HepG2 (cell line): ENCODE data around the gene RRP8. TPM values are rescaled to one million over a fixed set of nuclear protein-coding genes. Genes with fewer than 3 reads are reported as not detected.

Experiments
- ATAC-seq: fragments of 200-7000 bp; cut with Tn5 transposase; 3 replicates; pipeline ENCODE4 v1.9.1; 2020; ENCODE audit warnings: mild to moderate bottlenecking, moderate library complexity
- BruUV-seq: library from RNA; stranded (reverse); fragments of 400-500 nt; replicated peaks from 2 replicates; lab custom pipeline; 2021; lab: Mats Ljungman, UMichigan
- CTCF ChIA-PET: fragments of 300-600 bp; formaldehyde crosslinking; extraction: SDS; loops from one replicate; lab custom pipeline; 2021; ENCODE audit warnings: low total read pairs, inconsistent platforms, low intra/inter-chr PET ratio; lab: Yijun Ruan, JAX
- POLR2A ChIA-PET: fragments of 350-600 bp; sonication (Branson Sonifier 250); formaldehyde crosslinking; loops from one replicate; lab custom pipeline; 2020; ENCODE audit warnings: antibody characterized with exemption, inconsistent platforms; lab: Yijun Ruan, JAX
- DNase-seq: peaks from one replicate; pipeline ENCODE4 v3.0.0-alpha.2; 2015; ENCODE audit warnings: low spot score
- FAIRE-seq: peaks from 3 replicates; lab custom pipeline; 2011; peaks lifted over from hg19 to GRCh38; lab: Jason Lieb, UNC
- H2AFZ ChIP-seq: one replicate; pipeline ENCODE4 v1.6.1; 2011; ENCODE audit warnings: low read length, inconsistent platforms
- H3K27ac ChIP-seq: fragments of 300-600 bp; 3 replicates; pipeline ENCODE4 v1.8.0; 2011; ENCODE audit warnings: mixed run types, mild to moderate bottlenecking, mixed read lengths, low read length, inconsistent platforms; ENCODE audit not compliant: insufficient read depth; ENCODE audit errors: extremely low read length
- H3K27me3 ChIP-seq, 2 experiments: fragments of 200-600 bp in 1 of 2; 2 replicates in 1 of 2; 3 replicates in 1 of 2; pipeline versions ENCODE4 v1.6.0 to v1.8.0; 2011; ENCODE audit warnings: low read length in 2 of 2, mild to moderate bottlenecking in 2 of 2, moderate library complexity in 2 of 2, inconsistent platforms in 1 of 2; ENCODE audit not compliant: insufficient read depth in 2 of 2, control insufficient read depth in 1 of 2
- H3K36me3 ChIP-seq, 2 experiments: fragments of 200-600 bp in 1 of 2; replicated peaks in 1 of 2; 2 replicates in 1 of 2; 3 replicates in 1 of 2; pipeline versions ENCODE4 v1.5.1 to v1.8.0; 2011; ENCODE audit warnings: low read length in 2 of 2, inconsistent platforms in 1 of 2; ENCODE audit not compliant: insufficient read depth in 2 of 2, control insufficient read depth in 1 of 2
- H3K4me1 ChIP-seq: 2 replicates; pipeline ENCODE4 v1.5.1; 2012; ENCODE audit warnings: low read length, inconsistent platforms; ENCODE audit not compliant: insufficient read depth
- H3K4me2 ChIP-seq: 2 replicates; pipeline ENCODE4 v1.6.0; 2011; ENCODE audit warnings: low read depth, low read length, inconsistent platforms
- H3K4me3 ChIP-seq, 3 experiments: fragments of 200-600 bp in 1 of 3; sonication (generic), shearing (Covaris generic) in 1 of 3; replicated peaks in 1 of 3; 2 replicates each; pipeline ENCODE4 v1.5.1; 2011 to 2016; ENCODE audit warnings: low read length in 3 of 3, inconsistent platforms in 2 of 3, low read depth in 2 of 3, mild to moderate bottlenecking in 2 of 3, control low read depth in 1 of 3, mixed read lengths in 1 of 3; ENCODE audit not compliant: insufficient read depth in 1 of 3
- H3K79me2 ChIP-seq: one replicate; pipeline ENCODE4 v1.6.1; 2011; ENCODE audit warnings: low read length, inconsistent platforms; ENCODE audit not compliant: insufficient read depth
- H3K9ac ChIP-seq: 2 replicates; pipeline ENCODE4 v1.6.0; 2011; ENCODE audit warnings: mild to moderate bottlenecking, low read depth, low read length, inconsistent platforms; ENCODE audit not compliant: insufficient read depth
- H3K9me3 ChIP-seq: 2 replicates; pipeline ENCODE4 v1.5.1; 2012; ENCODE audit warnings: mild to moderate bottlenecking, low read length
- H4K20me1 ChIP-seq: 2 replicates; pipeline ENCODE4 v1.6.0; 2011; ENCODE audit warnings: inconsistent platforms, mild to moderate bottlenecking, low read length, moderate library complexity; ENCODE audit not compliant: insufficient read depth
- CREM ChIP-seq, 2 experiments: sonication (generic) in 1 of 2; formaldehyde crosslinking in 1 of 2; IDR thresholded peaks; 2 replicates each; pipeline versions ENCODE4 v1.4.0 to v1.6.1; 2016 to 2020; ENCODE audit warnings: antibody characterized with exemption in 1 of 2, mild to moderate bottlenecking in 1 of 2, missing genetic modification reagents in 1 of 2
- DNMT3B ChIP-seq: conservative IDR thresholded peaks from 2 replicates; pipeline ENCODE4 v1.6.1; 2016; ENCODE audit warnings: missing biosample characterization, control low read depth
- KLF11 ChIP-seq: IDR thresholded peaks from 2 replicates; pipeline ENCODE4 v1.6.1; 2016; ENCODE audit warnings: missing compliant biosample characterization
- POLR2AphosphoS2 ChIP-seq: IDR thresholded peaks from 2 replicates; pipeline ENCODE4 v1.6.1; 2011; ENCODE audit warnings: low read depth, low read length, improper control_type of control experiment
- RAD51 ChIP-seq: fragments of 450-650 bp; IDR thresholded peaks from 2 replicates; pipeline ENCODE4 v1.6.1; 2016; ENCODE audit warnings: borderline replicate concordance
- RFX5 ChIP-seq: IDR thresholded peaks from 2 replicates; pipeline ENCODE4 v1.6.1; 2011; ENCODE audit warnings: low read depth, low read length, improper control_type of control experiment
- SNAI1 ChIP-seq: sonication (generic); formaldehyde crosslinking; IDR thresholded peaks from 2 replicates; pipeline ENCODE4 v1.5.0; 2020; ENCODE audit warnings: mild to moderate bottlenecking, missing genetic modification reagents, borderline replicate concordance
- ZFP37 ChIP-seq: sonication (generic); formaldehyde crosslinking; IDR thresholded peaks from 2 replicates; pipeline ENCODE4 v1.4.0; 2020; ENCODE audit warnings: missing genetic modification reagents, borderline replicate concordance
- ZNF10 ChIP-seq: sonication (generic); formaldehyde crosslinking; IDR thresholded peaks from 2 replicates; pipeline ENCODE4 v1.4.0; 2020; ENCODE audit warnings: mild to moderate bottlenecking, low read depth, missing genetic modification reagents, borderline replicate concordance
- ZNF143 ChIP-seq: sonication (generic); formaldehyde crosslinking; IDR thresholded peaks from 2 replicates; pipeline ENCODE4 v1.4.0; 2020; ENCODE audit warnings: missing genetic modification reagents
- ZNF670 ChIP-seq: sonication (generic); formaldehyde crosslinking; IDR thresholded peaks from 2 replicates; pipeline ENCODE4 v1.8.0; 2022; ENCODE audit warnings: mild to moderate bottlenecking, missing genetic modification reagents, borderline replicate concordance
- ZSCAN22 ChIP-seq: sonication (generic); formaldehyde crosslinking; IDR thresholded peaks from 2 replicates; pipeline ENCODE4 v1.4.0; 2020; ENCODE audit warnings: mild to moderate bottlenecking, missing genetic modification reagents
- WGBS: methylation state at CpG from one replicate; pipeline ENCODE4 v1.1.6; 2017; ENCODE audit warnings: low lambda C conversion rate; 5-methylcytosine and 5-hydroxymethylcytosine counted together
- in situ Hi-C: cut with HindIII; loops from 2 replicates; pipeline ENCODE4 v1.10.0; 2017; ENCODE audit warnings: low pct_unique_long_range_greater_than_20kb; ENCODE audit not compliant: extremely low pct_ligation_motif_present
- intact Hi-C: fragments of 100-400 bp; cut with micrococcal nuclease; formaldehyde crosslinking; loops from one replicate; pipeline ENCODE4 v1.10.0; 2022; ENCODE audit not compliant: unreplicated experiment
- polyA plus RNA-seq, 8 experiments: library from polyadenylated mRNA; depleted of rRNA in 3 of 8; stranded (reverse) in 7 of 8; unstranded in 1 of 8; fragments of >200 nt; fragmentation: Illumina TruSeq in 4 of 8; extraction: Trizol in 4 of 8; gene quantifications; 2 replicates each; pipeline versions ENCODE4 v1.2.1 to v1.2.3, GENCODE V29; 2011 to 2016; ENCODE audit warnings: low read depth in 4 of 8, missing spikeins in 1 of 8, mixed read lengths in 1 of 8; ENCODE audit not compliant: insufficient read depth in 1 of 8
- total RNA-seq, 5 experiments: library from RNA; depleted of rRNA; stranded (reverse); fragments of >200 nt; fragmentation: Illumina TruSeq; extraction: Trizol; gene quantifications; 2 replicates each; pipeline ENCODE4 v1.2.3, GENCODE V29; 2016; ENCODE audit warnings: low read depth in 1 of 5
- TF ChIP-seq, protein P1 (sequence below): sonication (generic); formaldehyde crosslinking; IDR thresholded peaks from 2 replicates; pipeline ENCODE4 v1.4.0; 2020; ENCODE audit warnings: low read depth, mild to moderate bottlenecking, missing genetic modification reagents
- TF ChIP-seq, protein P2 (sequence below): sonication (generic); formaldehyde crosslinking; IDR thresholded peaks from 2 replicates; pipeline ENCODE4 v1.4.0; 2020; ENCODE audit warnings: missing genetic modification reagents
- TF ChIP-seq, protein P3 (sequence below): IDR thresholded peaks from 2 replicates; pipeline ENCODE4 v1.6.1; 2012; ENCODE audit warnings: low read length, improper control_type of control experiment
- TF ChIP-seq, protein P4 (sequence below): sonication (generic); formaldehyde crosslinking; IDR thresholded peaks from 2 replicates; pipeline ENCODE4 v1.8.0; 2022; ENCODE audit warnings: mild to moderate bottlenecking, missing genetic modification reagents, moderate library complexity
- TF ChIP-seq, protein P5 (sequence below): sonication (generic); formaldehyde crosslinking; IDR thresholded peaks from 2 replicates; pipeline ENCODE4 v1.4.0; 2020; ENCODE audit warnings: missing genetic modification reagents, low read depth, mild to moderate bottlenecking, borderline replicate concordance

The RRP8 gene
- total and polyA plus RNA-seq, 2 of the 13 experiments (the other 11 are each of a cell fraction or from before 2014, with no cell fraction given) = 7.2 to 21.6 TPM

DNA sequence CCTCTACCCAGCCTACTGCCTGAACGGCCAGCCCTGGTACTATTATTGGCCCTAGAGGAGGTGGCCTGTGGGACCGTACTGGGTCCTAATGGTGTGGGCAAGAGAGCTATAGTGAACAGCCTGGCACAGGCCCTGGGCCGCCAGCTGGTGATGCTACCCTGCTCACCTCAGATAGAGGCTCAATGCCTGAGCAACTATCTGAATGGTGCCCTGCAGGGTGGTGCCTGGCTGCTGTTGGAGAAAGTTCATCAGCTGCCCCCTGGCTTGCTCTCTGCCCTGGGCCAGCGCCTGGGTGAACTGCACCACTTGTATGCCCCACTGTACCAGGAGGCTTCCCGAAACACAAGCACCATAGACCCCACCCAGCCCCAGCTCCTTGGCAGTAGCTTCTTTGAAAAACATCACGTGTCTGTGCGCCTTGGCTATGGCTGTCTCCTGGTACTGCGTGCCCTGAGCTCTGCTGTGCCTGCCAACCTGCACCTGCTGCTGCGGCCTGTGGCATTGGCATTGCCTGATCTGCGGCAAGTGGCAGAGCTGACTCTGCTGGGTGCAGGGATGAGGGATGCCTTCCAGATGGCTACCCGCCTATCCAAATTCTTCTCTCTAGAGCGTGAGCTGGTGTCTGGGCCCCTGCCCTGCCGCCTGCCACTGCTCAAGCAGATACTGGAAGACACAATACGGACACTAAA, 57.4 kb downstream of the RRP8 start:
- no peak overlapping the region for H3K27ac ChIP-seq
- no peak for TF ChIP-seq KLF11 (CRISPR knock-in tag)
- TF ChIP-seq, protein P1, sequence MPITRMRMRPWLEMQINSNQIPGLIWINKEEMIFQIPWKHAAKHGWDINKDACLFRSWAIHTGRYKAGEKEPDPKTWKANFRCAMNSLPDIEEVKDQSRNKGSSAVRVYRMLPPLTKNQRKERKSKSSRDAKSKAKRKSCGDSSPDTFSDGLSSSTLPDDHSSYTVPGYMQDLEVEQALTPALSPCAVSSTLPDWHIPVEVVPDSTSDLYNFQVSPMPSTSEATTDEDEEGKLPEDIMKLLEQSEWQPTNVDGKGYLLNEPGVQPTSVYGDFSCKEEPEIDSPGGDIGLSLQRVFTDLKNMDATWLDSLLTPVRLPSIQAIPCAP (CRISPR knock-in tag) = no peak
- no peak for TF ChIP-seq CREM (IDR thresholded peaks at IDR 0.05)
- no peak for TF ChIP-seq CREM (CRISPR knock-in tag; IDR thresholded peaks at IDR 0.05)
- TF ChIP-seq ZNF10 = no peak
- TF ChIP-seq, protein P2, sequence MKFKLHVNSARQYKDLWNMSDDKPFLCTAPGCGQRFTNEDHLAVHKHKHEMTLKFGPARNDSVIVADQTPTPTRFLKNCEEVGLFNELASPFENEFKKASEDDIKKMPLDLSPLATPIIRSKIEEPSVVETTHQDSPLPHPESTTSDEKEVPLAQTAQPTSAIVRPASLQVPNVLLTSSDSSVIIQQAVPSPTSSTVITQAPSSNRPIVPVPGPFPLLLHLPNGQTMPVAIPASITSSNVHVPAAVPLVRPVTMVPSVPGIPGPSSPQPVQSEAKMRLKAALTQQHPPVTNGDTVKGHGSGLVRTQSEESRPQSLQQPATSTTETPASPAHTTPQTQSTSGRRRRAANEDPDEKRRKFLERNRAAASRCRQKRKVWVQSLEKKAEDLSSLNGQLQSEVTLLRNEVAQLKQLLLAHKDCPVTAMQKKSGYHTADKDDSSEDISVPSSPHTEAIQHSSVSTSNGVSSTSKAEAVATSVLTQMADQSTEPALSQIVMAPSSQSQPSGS = no peak
- TF ChIP-seq, protein P3, sequence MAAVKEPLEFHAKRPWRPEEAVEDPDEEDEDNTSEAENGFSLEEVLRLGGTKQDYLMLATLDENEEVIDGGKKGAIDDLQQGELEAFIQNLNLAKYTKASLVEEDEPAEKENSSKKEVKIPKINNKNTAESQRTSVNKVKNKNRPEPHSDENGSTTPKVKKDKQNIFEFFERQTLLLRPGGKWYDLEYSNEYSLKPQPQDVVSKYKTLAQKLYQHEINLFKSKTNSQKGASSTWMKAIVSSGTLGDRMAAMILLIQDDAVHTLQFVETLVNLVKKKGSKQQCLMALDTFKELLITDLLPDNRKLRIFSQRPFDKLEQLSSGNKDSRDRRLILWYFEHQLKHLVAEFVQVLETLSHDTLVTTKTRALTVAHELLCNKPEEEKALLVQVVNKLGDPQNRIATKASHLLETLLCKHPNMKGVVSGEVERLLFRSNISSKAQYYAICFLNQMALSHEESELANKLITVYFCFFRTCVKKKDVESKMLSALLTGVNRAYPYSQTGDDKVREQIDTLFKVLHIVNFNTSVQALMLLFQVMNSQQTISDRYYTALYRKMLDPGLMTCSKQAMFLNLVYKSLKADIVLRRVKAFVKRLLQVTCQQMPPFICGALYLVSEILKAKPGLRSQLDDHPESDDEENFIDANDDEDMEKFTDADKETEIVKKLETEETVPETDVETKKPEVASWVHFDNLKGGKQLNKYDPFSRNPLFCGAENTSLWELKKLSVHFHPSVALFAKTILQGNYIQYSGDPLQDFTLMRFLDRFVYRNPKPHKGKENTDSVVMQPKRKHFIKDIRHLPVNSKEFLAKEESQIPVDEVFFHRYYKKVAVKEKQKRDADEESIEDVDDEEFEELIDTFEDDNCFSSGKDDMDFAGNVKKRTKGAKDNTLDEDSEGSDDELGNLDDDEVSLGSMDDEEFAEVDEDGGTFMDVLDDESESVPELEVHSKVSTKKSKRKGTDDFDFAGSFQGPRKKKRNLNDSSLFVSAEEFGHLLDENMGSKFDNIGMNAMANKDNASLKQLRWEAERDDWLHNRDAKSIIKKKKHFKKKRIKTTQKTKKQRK = no peak
- TF ChIP-seq ZNF670 (CRISPR knock-in tag) = no peak
- TF ChIP-seq ZNF143 (CRISPR knock-in tag) = no peak
- no peak for TF ChIP-seq ZSCAN22 (CRISPR knock-in tag)
- TF ChIP-seq, protein P4, sequence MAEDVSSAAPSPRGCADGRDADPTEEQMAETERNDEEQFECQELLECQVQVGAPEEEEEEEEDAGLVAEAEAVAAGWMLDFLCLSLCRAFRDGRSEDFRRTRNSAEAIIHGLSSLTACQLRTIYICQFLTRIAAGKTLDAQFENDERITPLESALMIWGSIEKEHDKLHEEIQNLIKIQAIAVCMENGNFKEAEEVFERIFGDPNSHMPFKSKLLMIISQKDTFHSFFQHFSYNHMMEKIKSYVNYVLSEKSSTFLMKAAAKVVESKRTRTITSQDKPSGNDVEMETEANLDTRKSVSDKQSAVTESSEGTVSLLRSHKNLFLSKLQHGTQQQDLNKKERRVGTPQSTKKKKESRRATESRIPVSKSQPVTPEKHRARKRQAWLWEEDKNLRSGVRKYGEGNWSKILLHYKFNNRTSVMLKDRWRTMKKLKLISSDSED = no peak
- TF ChIP-seq POLR2AphosphoS2 = no peak
- TF ChIP-seq RFX5 = no peak
- TF ChIP-seq RAD51 = no peak
- TF ChIP-seq SNAI1 = no peak
- no peak for TF ChIP-seq DNMT3B (CRISPR knock-in tag)
- TF ChIP-seq, protein P5, sequence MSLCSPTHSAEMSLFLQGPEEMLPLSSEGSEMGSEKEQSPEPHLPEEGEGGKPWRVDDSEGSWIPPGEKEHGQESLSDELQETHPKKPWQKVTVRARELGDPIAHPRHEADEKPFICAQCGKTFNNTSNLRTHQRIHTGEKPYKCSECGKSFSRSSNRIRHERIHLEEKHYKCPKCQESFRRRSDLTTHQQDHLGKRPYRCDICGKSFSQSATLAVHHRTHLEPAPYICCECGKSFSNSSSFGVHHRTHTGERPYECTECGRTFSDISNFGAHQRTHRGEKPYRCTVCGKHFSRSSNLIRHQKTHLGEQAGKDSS (CRISPR knock-in tag) = no peak
- TF ChIP-seq ZFP37 = no peak
- TF ChIP-seq, all 625 proteins: peak for 0
- intact Hi-C loops (no loop called here), in situ Hi-C loops (loop anchor here (5.0 kb wide), 1 partner anchor 136 kb away; the partner anchor contains the start of gene MRPL17)
- H3K4me2 ChIP-seq = no peak overlapping the region
- ATAC-seq (no peak; the same call in 2 of the 3 replicates), FAIRE-seq (no peak), DNase-seq (no peak)
- no peaks in the 10 kb centered on the region for H3K4me1 ChIP-seq
- H3K9me3 ChIP-seq = no peaks in the 10 kb centered on the region
- CTCF ChIA-PET = no interaction called here
- H3K4me3 ChIP-seq = no peak overlapping the region
- H4K20me1 ChIP-seq = no peaks in the 10 kb centered on the region
- H3K27me3 ChIP-seq = no peaks in the 10 kb centered on the region
- H3K79me2 ChIP-seq = no peaks in the 10 kb centered on the region
- BruUV-seq = no TSS peak
- H2AFZ ChIP-seq = no peak overlapping the region
- POLR2A ChIA-PET = no interaction called here
- peaks cover 0 to 1% of the 10 kb centered on the region in 2 experiments; a peak in 2 of 5 replicates for H3K36me3 ChIP-seq
- H3K9ac ChIP-seq = no peak overlapping the region
- 100% methylated on average over 5 of the region's 14 CpGs for WGBS
